HG03097 (cell line): Measurements from ENCODE around the gene ILF3.
A peak's percentile ranks its signal among the peaks of the same experiment; 100 is the strongest.
"Not testable (repeated sequence)": the region's sequence is repeated elsewhere in the genome, so short reads cannot be mapped to it uniquely, and the experiment has no call there.

ENCODE experiments used
- ATAC-seq: cut with Tn5 transposase; IDR thresholded peaks from one replicate; pipeline ENCODE4 v1.9.1; 2021; ENCODE audit not compliant: unreplicated experiment, low FRiP score

Gene ILF3

DNA sequence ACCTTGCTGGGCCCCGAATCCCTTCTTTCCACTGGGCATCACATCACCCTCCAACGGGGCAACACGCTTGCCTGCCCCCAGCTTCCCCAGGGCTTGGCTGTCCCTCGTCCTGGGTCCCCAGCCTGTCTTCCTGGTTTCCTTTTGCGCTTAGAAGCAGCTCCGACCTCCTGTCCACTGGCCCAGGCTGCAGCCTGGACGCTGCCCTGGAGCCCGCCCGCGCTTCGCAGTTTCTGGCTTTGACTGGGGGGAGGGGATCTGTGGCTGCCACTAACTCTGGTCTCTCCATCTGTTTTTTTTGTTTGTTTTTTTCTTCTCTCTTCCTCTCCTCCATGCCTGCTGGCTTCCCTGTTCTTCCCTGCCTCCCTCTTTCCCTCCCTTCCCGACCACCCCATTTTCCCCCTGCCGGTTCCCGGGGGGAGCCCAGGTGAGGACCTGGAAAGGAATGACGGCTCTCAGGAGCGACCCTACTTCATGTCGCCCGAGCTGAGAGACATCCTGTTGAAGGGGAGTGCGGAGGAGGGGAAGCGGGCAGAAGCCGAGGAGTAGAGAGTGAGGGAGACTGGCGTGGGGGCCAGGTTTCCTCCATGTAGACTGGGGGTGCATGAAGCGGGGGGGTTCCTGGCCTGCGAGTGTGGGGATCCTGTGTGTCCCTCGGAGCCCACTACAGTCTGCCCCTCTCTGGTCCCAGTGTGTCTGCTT, 11.5 kb upstream of the ILF3 start:
- ATAC-seq: no peak

GRCh38 chr19:10643172-10643967, 10.8 kb upstream of the ILF3 start:
- ATAC-seq: no peak

- ATAC-seq: no peak
Observed at GRCh38 chr19:10643968-10644259, 10.2 kb upstream of the ILF3 start.

GRCh38 chr19:10644260-10645007, 9.7 kb upstream of the ILF3 start:
- ATAC-seq: no peak

DNA sequence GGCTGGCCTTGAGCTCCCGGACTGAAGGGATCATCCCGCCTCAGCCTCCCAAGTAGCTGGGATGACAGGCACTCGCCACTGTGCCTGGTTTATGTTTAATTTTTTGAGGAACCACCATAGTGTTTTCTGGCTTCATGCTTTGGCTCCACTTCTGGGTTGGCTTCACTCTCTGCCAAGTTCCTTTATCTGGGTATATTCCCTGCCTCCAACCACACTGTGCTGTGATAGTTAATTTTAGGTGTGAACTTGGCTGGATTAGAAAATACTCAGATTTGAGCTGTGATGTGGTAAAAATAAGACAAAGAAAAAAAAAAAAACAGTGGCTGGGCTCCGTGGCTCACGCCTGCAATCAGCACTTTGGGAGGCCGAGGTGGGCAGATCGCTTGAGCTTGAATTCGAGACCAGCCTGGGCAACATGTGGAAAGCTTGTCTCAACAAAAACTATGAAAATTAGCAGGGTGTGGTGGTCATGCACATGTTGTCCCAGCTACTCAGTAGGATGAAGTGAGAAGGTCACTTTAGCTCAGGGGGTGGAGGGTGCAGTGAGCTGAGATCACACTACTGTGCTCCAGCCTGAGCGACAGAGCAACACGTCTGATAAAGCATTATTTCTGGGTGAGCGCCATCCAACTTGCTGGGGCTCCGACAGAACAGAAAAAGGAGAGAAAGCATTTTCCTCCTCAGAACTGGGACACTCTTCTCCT, 7.5 kb upstream of the ILF3 start:
- ATAC-seq: no peak

GRCh38 chr19:10648360-10648759, 5.8 kb upstream of the ILF3 start:
- ATAC-seq: no peak

DNA sequence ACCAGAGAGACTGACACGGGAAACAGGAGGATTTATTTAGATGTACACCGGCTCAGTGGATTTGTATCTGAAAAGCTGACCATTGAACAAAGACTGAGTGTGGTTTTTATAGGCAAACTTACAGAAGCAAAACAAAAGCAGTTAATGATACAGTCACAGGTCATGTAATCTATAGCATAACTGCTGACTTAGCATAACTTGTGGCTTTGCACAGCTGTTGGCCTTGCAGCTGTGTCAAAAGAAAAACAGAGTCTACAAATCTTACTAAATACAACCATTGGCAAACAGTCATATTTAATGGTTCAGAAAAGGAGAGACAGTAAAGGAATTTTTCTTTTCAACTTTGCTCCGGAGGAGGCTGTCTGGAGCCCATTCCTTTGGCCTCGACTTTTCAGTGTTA, 2.3 kb upstream of the ILF3 start:
- no peak for ATAC-seq

GRCh38 chr19:10653482-10653731, 739 bp upstream of the ILF3 start:
- no peak for ATAC-seq

DNA sequence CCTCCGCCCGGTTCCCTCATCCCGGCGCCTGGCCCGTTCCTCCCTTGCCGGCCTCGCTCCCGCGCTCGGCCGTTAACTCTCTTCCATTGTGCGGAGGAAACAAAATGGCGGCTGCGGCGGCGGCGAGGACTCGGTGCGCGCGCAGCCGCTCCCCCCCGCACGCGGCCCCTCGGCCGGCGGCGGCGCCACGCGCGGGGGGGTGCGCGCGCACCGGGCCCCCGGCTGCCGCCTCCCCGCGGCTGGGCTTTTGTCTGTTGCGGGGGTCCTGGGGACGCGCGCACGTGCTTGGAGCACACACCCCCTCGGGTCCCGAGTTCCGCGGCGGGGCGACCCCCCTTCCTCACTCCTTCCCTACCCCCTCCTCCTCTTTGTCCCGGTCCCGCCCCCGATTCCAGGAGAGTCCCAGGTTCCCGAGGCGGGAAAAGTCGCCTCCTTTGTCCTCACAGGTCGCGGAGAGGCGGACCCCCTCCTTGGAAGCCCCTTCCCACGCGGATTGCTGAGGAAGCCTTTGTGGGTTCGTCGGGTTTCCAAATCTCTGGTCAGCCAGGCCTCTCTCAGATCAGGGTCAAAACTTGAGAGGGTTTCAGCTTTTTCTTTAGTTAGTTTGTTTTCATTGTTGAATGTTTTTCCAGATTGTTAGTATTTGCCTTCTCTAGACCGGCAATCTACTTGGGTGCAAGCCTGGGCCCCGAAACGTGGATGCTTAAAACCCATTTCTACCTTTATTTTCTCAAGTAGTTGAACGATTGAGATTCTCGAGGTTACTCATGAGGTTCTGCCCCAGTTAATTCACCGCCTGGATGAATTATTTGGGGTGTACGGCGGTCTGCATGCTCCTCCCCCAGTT, 687 bp downstream of the ILF3 start:
- ATAC-seq: peak; percentile 16

- ATAC-seq: no peak
Observed at GRCh38 chr19:10655457-10656312, 1.5 kb downstream of the ILF3 start.

- ATAC-seq: no peak
Observed at GRCh38 chr19:10660346-10660745, 6.2 kb downstream of the ILF3 start.

- no peak for ATAC-seq
Observed at GRCh38 chr19:10661946-10662345, 7.8 kb downstream of the ILF3 start.

GRCh38 chr19:10662384-10663251, 8.5 kb downstream of the ILF3 start:
- ATAC-seq: no peak

DNA sequence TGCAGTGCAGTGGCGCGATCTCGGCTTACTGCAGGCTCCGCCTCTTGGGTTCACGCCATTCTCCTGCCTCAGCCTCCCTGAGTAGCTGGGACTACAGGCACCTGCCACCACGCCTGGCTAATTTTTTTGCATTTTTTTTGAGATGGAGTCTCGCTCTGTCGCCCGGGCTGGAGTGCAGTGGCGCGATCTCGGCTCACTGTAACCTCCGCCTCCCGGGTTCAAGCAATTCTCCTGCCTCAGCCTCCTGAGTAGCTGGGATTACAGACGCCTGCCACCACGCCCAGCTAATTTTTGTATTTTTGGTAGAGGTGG, 9.1 kb downstream of the ILF3 start:
- not testable (repeated sequence) for ATAC-seq

GRCh38 chr19:10667867-10668266, 13.7 kb downstream of the ILF3 start:
- ATAC-seq: no peak

DNA sequence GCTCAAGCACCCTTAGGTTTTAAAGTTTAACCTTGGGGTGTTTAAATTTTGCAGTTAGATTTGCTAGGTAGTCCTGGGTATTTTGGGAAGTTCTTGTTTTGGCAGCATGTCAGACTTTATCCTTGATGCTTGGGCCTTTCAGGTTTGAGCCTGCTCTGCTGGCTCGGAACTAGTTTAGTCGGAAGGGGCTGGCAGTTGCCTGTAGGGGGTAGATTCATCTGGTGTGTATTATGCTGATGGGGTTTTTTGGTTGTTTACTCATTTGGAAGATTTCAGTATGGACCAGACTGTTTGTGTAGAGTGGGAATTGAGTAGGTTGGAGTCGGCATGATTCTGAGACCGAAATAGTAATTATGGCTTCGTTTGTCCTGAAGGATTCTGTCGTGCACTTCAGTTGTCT, 15.1 kb downstream of the ILF3 start:
- ATAC-seq: no peak

GRCh38 chr19:10670182-10670581, 16.0 kb downstream of the ILF3 start:
- ATAC-seq: no peak

DNA sequence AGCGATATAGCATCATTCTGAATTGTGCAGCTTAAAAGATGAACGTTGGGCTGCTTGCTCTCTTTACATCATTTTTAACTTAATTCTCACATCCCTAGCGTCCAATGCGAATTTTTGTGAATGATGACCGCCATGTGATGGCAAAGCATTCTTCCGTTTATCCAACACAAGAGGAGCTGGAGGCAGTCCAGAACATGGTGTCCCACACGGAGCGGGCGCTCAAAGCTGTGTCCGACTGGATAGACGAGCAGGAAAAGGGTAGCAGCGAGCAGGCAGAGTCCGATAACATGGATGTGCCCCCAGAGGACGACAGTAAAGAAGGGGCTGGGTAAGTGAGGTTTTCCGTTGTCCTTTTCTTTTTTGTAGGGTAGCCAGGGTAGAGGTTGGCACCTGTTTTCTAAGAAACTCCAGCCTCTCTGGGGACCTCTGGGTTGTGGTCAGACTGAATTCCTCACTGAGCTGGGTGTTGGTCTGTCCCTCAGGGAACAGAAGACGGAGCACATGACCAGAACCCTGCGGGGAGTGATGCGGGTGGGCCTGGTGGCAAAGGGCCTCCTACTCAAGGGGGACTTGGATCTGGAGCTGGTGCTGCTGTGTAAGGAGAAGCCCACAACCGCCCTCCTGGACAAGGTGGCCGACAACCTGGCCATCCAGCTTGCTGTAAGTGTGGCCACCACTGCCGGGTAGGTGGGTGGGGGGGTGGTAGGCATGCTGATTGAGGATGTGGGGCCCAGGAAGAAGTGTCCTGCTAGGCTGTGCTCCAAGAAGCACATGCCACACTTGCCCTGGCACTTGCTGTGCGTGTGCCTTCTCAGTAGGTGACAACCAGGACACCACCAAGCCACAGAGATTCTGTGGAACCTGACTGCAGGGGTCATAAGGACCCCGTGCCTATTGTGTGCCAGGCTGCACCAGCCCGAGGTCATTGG, 17.0 kb downstream of the ILF3 start:
- no peak for ATAC-seq
